Measurements from ENCODE around the gene EVC2.

The EVC2 gene

GRCh38 chr4:5750052-5750945 lies 41.9 kb upstream of the EVC2 start:
- Mint-ChIP-seq H3K4me1 (no peaks in the 10 kb centered on the region), H3K27ac (no peak overlapping the region), H3K36me3 (no peaks in the 10 kb centered on the region), H3K9me3 (peaks cover 1% of the 10 kb centered on the region), H3K4me3 (no peak overlapping the region), H3K27me3 (peaks cover 4% of the 10 kb centered on the region)
- DNase-seq (ENCODE audit: low spot score in 2 of 2), result no peak
- no peak for ATAC-seq (ENCODE audit: low read depth)

GRCh38 chr4:5749568-5749967 lies 41.2 kb upstream of the EVC2 start:
- Mint-ChIP-seq H3K4me3 (no peak overlapping the region), H3K4me1 (no peaks in the 10 kb centered on the region), H3K36me3 (no peaks in the 10 kb centered on the region), H3K27ac (no peak overlapping the region), H3K27me3 (peaks cover 4% of the 10 kb centered on the region), H3K9me3 (peaks cover 1% of the 10 kb centered on the region)
- DNase-seq (ENCODE audit: low spot score in 2 of 2) (no peak), ATAC-seq (ENCODE audit: low read depth) (no peak)

GRCh38 chr4:5747738-5748375 lies 39.5 kb upstream of the EVC2 start:
- no peak for DNase-seq (ENCODE audit: low spot score in 2 of 2)
- Mint-ChIP-seq H3K36me3 (no peaks in the 10 kb centered on the region), H3K27ac (no peak overlapping the region), H3K9me3 (peaks cover 1% of the 10 kb centered on the region), H3K4me1 (no peaks in the 10 kb centered on the region), H3K27me3 (peaks cover 2% of the 10 kb centered on the region), H3K4me3 (no peak overlapping the region)
- no peak for ATAC-seq (ENCODE audit: low read depth)

GRCh38 chr4:5746829-5747737 lies 38.7 kb upstream of the EVC2 start:
- ATAC-seq (ENCODE audit: low read depth) (no peak), DNase-seq (ENCODE audit: low spot score in 2 of 2) (no peak)
- H3K27ac Mint-ChIP-seq, result no peak overlapping the region
- H3K9me3 Mint-ChIP-seq, result peaks cover 1% of the 10 kb centered on the region
- H3K4me3 Mint-ChIP-seq, result no peak overlapping the region
- no peaks in the 10 kb centered on the region for H3K36me3 Mint-ChIP-seq
- H3K4me1 Mint-ChIP-seq, result no peaks in the 10 kb centered on the region
- H3K27me3 Mint-ChIP-seq, result peaks cover 2% of the 10 kb centered on the region

GRCh38 chr4:5746250-5746649 lies 37.9 kb upstream of the EVC2 start:
- no peak overlapping the region for H3K4me3 Mint-ChIP-seq
- H3K27ac Mint-ChIP-seq, result no peak overlapping the region
- H3K9me3 Mint-ChIP-seq, result peaks cover 1% of the 10 kb centered on the region
- no peaks in the 10 kb centered on the region for H3K36me3 Mint-ChIP-seq
- no peak for ATAC-seq (ENCODE audit: low read depth)
- DNase-seq (ENCODE audit: low spot score in 2 of 2), result no peak
- no peaks in the 10 kb centered on the region for H3K4me1 Mint-ChIP-seq
- peaks cover 2% of the 10 kb centered on the region for H3K27me3 Mint-ChIP-seq

- DNase-seq (ENCODE audit: low spot score in 2 of 2) (no peak), ATAC-seq (ENCODE audit: low read depth) (no peak)
- H3K9me3 Mint-ChIP-seq, result no peaks in the 10 kb centered on the region
- no peaks in the 10 kb centered on the region for H3K4me1 Mint-ChIP-seq
- no peaks in the 10 kb centered on the region for H3K27me3 Mint-ChIP-seq
- H3K27ac Mint-ChIP-seq, result no peak overlapping the region
- H3K4me3 Mint-ChIP-seq, result no peak overlapping the region
- no peaks in the 10 kb centered on the region for H3K36me3 Mint-ChIP-seq
Measured at GRCh38 chr4:5742968-5743367, 34.6 kb upstream of the EVC2 start.

GRCh38 chr4:5742388-5742787 lies 34.0 kb upstream of the EVC2 start:
- Mint-ChIP-seq H3K4me1 (no peaks in the 10 kb centered on the region), H3K4me3 (no peak overlapping the region), H3K9me3 (no peaks in the 10 kb centered on the region), H3K27me3 (no peaks in the 10 kb centered on the region), H3K36me3 (no peaks in the 10 kb centered on the region), H3K27ac (no peak overlapping the region)
- DNase-seq (ENCODE audit: low spot score in 2 of 2) (no peak), ATAC-seq (ENCODE audit: low read depth) (no peak)

- no peaks in the 10 kb centered on the region for H3K36me3 Mint-ChIP-seq
- H3K27ac Mint-ChIP-seq, result no peak overlapping the region
- H3K27me3 Mint-ChIP-seq, result no peaks in the 10 kb centered on the region
- DNase-seq (ENCODE audit: low spot score in 2 of 2), result no peak
- no peak overlapping the region for H3K4me3 Mint-ChIP-seq
- H3K9me3 Mint-ChIP-seq, result no peaks in the 10 kb centered on the region
- no peaks in the 10 kb centered on the region for H3K4me1 Mint-ChIP-seq
- no peak for ATAC-seq (ENCODE audit: low read depth)
Measured at GRCh38 chr4:5738061-5738460, 29.7 kb upstream of the EVC2 start.

- Mint-ChIP-seq H3K4me3 (no peak overlapping the region), H3K36me3 (no peaks in the 10 kb centered on the region), H3K27me3 (no peaks in the 10 kb centered on the region), H3K27ac (no peak overlapping the region), H3K9me3 (no peaks in the 10 kb centered on the region), H3K4me1 (no peaks in the 10 kb centered on the region)
- DNase-seq (ENCODE audit: low spot score in 2 of 2) (no peak), ATAC-seq (ENCODE audit: low read depth) (no peak)
Measured at GRCh38 chr4:5735463-5735862, 27.1 kb upstream of the EVC2 start.

- no peaks in the 10 kb centered on the region for H3K4me1 Mint-ChIP-seq
- H3K27me3 Mint-ChIP-seq, result no peaks in the 10 kb centered on the region
- H3K27ac Mint-ChIP-seq, result no peak overlapping the region
- no peak for ATAC-seq (ENCODE audit: low read depth)
- DNase-seq (ENCODE audit: low spot score in 2 of 2), result no peak
- no peaks in the 10 kb centered on the region for H3K36me3 Mint-ChIP-seq
- no peaks in the 10 kb centered on the region for H3K9me3 Mint-ChIP-seq
- no peak overlapping the region for H3K4me3 Mint-ChIP-seq
Measured at GRCh38 chr4:5734853-5735252, 26.5 kb upstream of the EVC2 start.

GRCh38 chr4:5732158-5732557 lies 23.8 kb upstream of the EVC2 start:
- no peak for DNase-seq (ENCODE audit: low spot score in 2 of 2)
- H3K27me3 Mint-ChIP-seq, result no peaks in the 10 kb centered on the region
- no peaks in the 10 kb centered on the region for H3K36me3 Mint-ChIP-seq
- H3K4me3 Mint-ChIP-seq, result no peak overlapping the region
- no peak overlapping the region for H3K27ac Mint-ChIP-seq
- peaks cover 4% of the 10 kb centered on the region for H3K9me3 Mint-ChIP-seq
- H3K4me1 Mint-ChIP-seq, result no peaks in the 10 kb centered on the region
- ATAC-seq (ENCODE audit: low read depth), result no peak

GRCh38 chr4:5730993-5731990 lies 22.9 kb upstream of the EVC2 start:
- Mint-ChIP-seq H3K4me1 (no peaks in the 10 kb centered on the region), H3K36me3 (no peaks in the 10 kb centered on the region), H3K9me3 (peaks cover 4% of the 10 kb centered on the region), H3K27me3 (no peaks in the 10 kb centered on the region), H3K27ac (no peak overlapping the region), H3K4me3 (no peak overlapping the region)
- ATAC-seq (ENCODE audit: low read depth) (no peak), DNase-seq (ENCODE audit: low spot score in 2 of 2) (no peak)

- no peak for DNase-seq (ENCODE audit: low spot score in 2 of 2)
- Mint-ChIP-seq H3K36me3 (no peaks in the 10 kb centered on the region), H3K4me1 (no peaks in the 10 kb centered on the region), H3K27me3 (no peaks in the 10 kb centered on the region), H3K27ac (no peak overlapping the region), H3K9me3 (peaks cover 4% of the 10 kb centered on the region), H3K4me3 (no peak overlapping the region)
- no peak for ATAC-seq (ENCODE audit: low read depth)
Measured at GRCh38 chr4:5730436-5730835, 22.1 kb upstream of the EVC2 start.

Measured in memory B cell (primary cell).